GM18517 (cell line): ENCODE data around the gene EHD2.
"Not testable (repeated sequence)": the region's sequence is repeated elsewhere in the genome, so short reads cannot be mapped to it uniquely, and the experiment has no call there.

Source experiments
- ATAC-seq: cut with Tn5 transposase; IDR thresholded peaks from one replicate; pipeline ENCODE4 v1.9.1; 2021; ENCODE audit warnings: mild to moderate bottlenecking, moderate library complexity; ENCODE audit not compliant: unreplicated experiment

EHD2 gene

GRCh38 chr19:47711652-47712242 is 1.5 kb upstream of the EHD2 start:
- ATAC-seq = no peak

GRCh38 chr19:47714339-47714738 is 1.1 kb downstream of the EHD2 start:
- no peak for ATAC-seq

- not testable (repeated sequence) for ATAC-seq
Observed at GRCh38 chr19:47714855-47715254, 1.6 kb downstream of the EHD2 start.

- no peak for ATAC-seq
Observed at GRCh38 chr19:47716270-47716937, 3.2 kb downstream of the EHD2 start.

GRCh38 chr19:47718415-47719046 is 5.3 kb downstream of the EHD2 start:
- ATAC-seq = not testable (repeated sequence)

- no peak for ATAC-seq
Observed at GRCh38 chr19:47719047-47719859, 6.0 kb downstream of the EHD2 start.

- no peak for ATAC-seq
Observed at GRCh38 chr19:47720669-47721422, 7.6 kb downstream of the EHD2 start.

- no peak for ATAC-seq
Observed at GRCh38 chr19:47723581-47723940, 10.3 kb downstream of the EHD2 start.

GRCh38 chr19:47725759-47726401 is 12.7 kb downstream of the EHD2 start:
- no peak for ATAC-seq

- no peak for ATAC-seq
Observed at GRCh38 chr19:47726467-47726866, 13.2 kb downstream of the EHD2 start.

GRCh38 chr19:47728295-47728694 is 15.1 kb downstream of the EHD2 start:
- not testable (repeated sequence) for ATAC-seq

GRCh38 chr19:47729468-47729798 is 16.2 kb downstream of the EHD2 start:
- ATAC-seq = no peak

- ATAC-seq = no peak
Observed at GRCh38 chr19:47729799-47730520, 16.7 kb downstream of the EHD2 start.

GRCh38 chr19:47730521-47730889 is 17.3 kb downstream of the EHD2 start:
- ATAC-seq = no peak

GRCh38 chr19:47730910-47731309 is 17.7 kb downstream of the EHD2 start:
- no peak for ATAC-seq

- no peak for ATAC-seq
Observed at GRCh38 chr19:47735131-47735530, 21.9 kb downstream of the EHD2 start.

- no peak for ATAC-seq
Observed at GRCh38 chr19:47740866-47741519, 27.8 kb downstream of the EHD2 start.

GRCh38 chr19:47741544-47742140 is 28.4 kb downstream of the EHD2 start:
- no peak for ATAC-seq

- ATAC-seq = no peak
Observed at GRCh38 chr19:47742634-47743033, 29.4 kb downstream of the EHD2 start.
